Ramos (cell line): ENCODE measurements around the gene IMMP2L.

Experiments used
- in situ Hi-C: fragments of 300-500 bp; cut with MboI; formaldehyde crosslinking; loops from one replicate; pipeline ENCODE4 v1.14.3; 2022; ENCODE audit warnings: low sequenced_read_pairs; ENCODE audit not compliant: unreplicated experiment

Gene IMMP2L

GRCh38 chr7:111560773-111561653 lies 1.3 kb downstream of the IMMP2L start:
- in situ Hi-C loops, result loop anchor here (25.0 kb wide), 1 partner anchor 474 kb away; the partner anchor contains the start of gene LRRN3

GRCh38 chr7:111558991-111559390 lies 3.3 kb downstream of the IMMP2L start:
- in situ Hi-C loops, result loop anchor here (25.0 kb wide), 1 partner anchor 472 kb away; the partner anchor contains the start of gene LRRN3

- in situ Hi-C loops, result loop anchor here (25.0 kb wide), 1 partner anchor 470 kb away; the partner anchor contains the start of gene LRRN3
These were observed 5.3 kb downstream of the IMMP2L start for GRCh38 chr7:111556977-111557376.

GRCh38 chr7:111554086-111554485 lies 8.2 kb downstream of the IMMP2L start:
- in situ Hi-C loops, result loop anchor here (25.0 kb wide), 1 partner anchor 467 kb away; the partner anchor contains the start of gene LRRN3

- in situ Hi-C loops, result no loop called here
These were observed 21.2 kb downstream of the IMMP2L start for GRCh38 chr7:111541067-111541466.

GRCh38 chr7:111540199-111540815 lies 22.0 kb downstream of the IMMP2L start:
- in situ Hi-C loops, result no loop called here

GRCh38 chr7:111537134-111537533 lies 25.2 kb downstream of the IMMP2L start:
- in situ Hi-C loops, result no loop called here

GRCh38 chr7:111535142-111535870 lies 27.0 kb downstream of the IMMP2L start:
- in situ Hi-C loops, result no loop called here

GRCh38 chr7:111532625-111533024 lies 29.7 kb downstream of the IMMP2L start:
- in situ Hi-C loops, result no loop called here

- in situ Hi-C loops, result no loop called here
These were observed 30.3 kb downstream of the IMMP2L start for GRCh38 chr7:111531993-111532392.

GRCh38 chr7:111530356-111530668 lies 32.0 kb downstream of the IMMP2L start:
- in situ Hi-C loops, result no loop called here

- in situ Hi-C loops, result no loop called here
These were observed 32.6 kb downstream of the IMMP2L start for GRCh38 chr7:111529507-111530355.

GRCh38 chr7:111528331-111528730 lies 34.0 kb downstream of the IMMP2L start:
- in situ Hi-C loops, result no loop called here

- in situ Hi-C loops, result no loop called here
These were observed 34.7 kb downstream of the IMMP2L start for GRCh38 chr7:111527545-111527944.

- in situ Hi-C loops, result no loop called here
These were observed 37.2 kb downstream of the IMMP2L start for GRCh38 chr7:111525100-111525499.

GRCh38 chr7:111521660-111522059 lies 40.6 kb downstream of the IMMP2L start:
- in situ Hi-C loops, result no loop called here

GRCh38 chr7:111518264-111518663 lies 44.0 kb downstream of the IMMP2L start:
- in situ Hi-C loops, result no loop called here

GRCh38 chr7:111517549-111517951 lies 44.7 kb downstream of the IMMP2L start:
- in situ Hi-C loops, result no loop called here

- in situ Hi-C loops, result no loop called here
These were observed 45.7 kb downstream of the IMMP2L start for GRCh38 chr7:111516612-111517011.

GRCh38 chr7:111513566-111513965 lies 48.7 kb downstream of the IMMP2L start:
- in situ Hi-C loops, result no loop called here
